H9 (cell line): ENCODE data around the gene POLR3C. TPM values are rescaled to one million over a fixed set of nuclear protein-coding genes. Genes with fewer than 3 reads are reported as not detected.
"Not testable (repeated sequence)": the region's sequence is repeated elsewhere in the genome, so short reads cannot be mapped to it uniquely, and the experiment has no call there.

ENCODE experiments used
- DNase-seq: peaks from one replicate; pipeline ENCODE4 v3.0.0-alpha.2; 2017
- H2AFZ ChIP-seq: one replicate; pipeline ENCODE4 v1.6.1; 2013; ENCODE audit warnings: mild to moderate bottlenecking, low read length, control low read depth, moderate library complexity
- H2AK5ac ChIP-seq: 2 replicates; pipeline ENCODE4 v1.6.1; 2013; ENCODE audit warnings: low read length, control low read depth, mixed read lengths; ENCODE audit not compliant: insufficient read length
- H2BK120ac ChIP-seq: one replicate; pipeline ENCODE4 v1.6.1; 2013; ENCODE audit warnings: low read depth, mild to moderate bottlenecking, low read length, control low read depth, inconsistent platforms; ENCODE audit not compliant: poor library complexity, severe bottlenecking
- H2BK12ac ChIP-seq: 2 replicates; pipeline ENCODE4 v1.6.1; 2013; ENCODE audit warnings: low read length, control low read depth, mixed read lengths, low read depth; ENCODE audit not compliant: insufficient read length
- H2BK15ac ChIP-seq: 2 replicates; pipeline ENCODE4 v1.6.1; 2013; ENCODE audit warnings: low read depth, low read length, control low read depth
- H2BK20ac ChIP-seq: one replicate; pipeline ENCODE4 v1.6.1; 2013; ENCODE audit warnings: low read depth, mild to moderate bottlenecking, low read length, control low read depth, inconsistent platforms; ENCODE audit not compliant: poor library complexity, severe bottlenecking
- H2BK5ac ChIP-seq: 2 replicates; pipeline ENCODE4 v1.6.1; 2013; ENCODE audit warnings: low read length, control low read depth, mixed read lengths; ENCODE audit not compliant: insufficient read length
- H3K14ac ChIP-seq: 2 replicates; pipeline ENCODE4 v1.6.1; 2013; ENCODE audit warnings: low read length, control low read depth; ENCODE audit not compliant: insufficient read depth
- H3K18ac ChIP-seq: 2 replicates; pipeline ENCODE4 v1.6.1; 2013; ENCODE audit warnings: low read depth, mild to moderate bottlenecking, mixed read lengths, low read length, control low read depth; ENCODE audit not compliant: insufficient read length
- H3K23ac ChIP-seq: 2 replicates; pipeline ENCODE4 v1.6.1; 2013; ENCODE audit warnings: low read length, control low read depth, mixed read lengths, low read depth; ENCODE audit not compliant: insufficient read length
- H3K23me2 ChIP-seq: 2 replicates; pipeline ENCODE4 v1.6.1; 2013; ENCODE audit warnings: low read depth, mild to moderate bottlenecking, mixed read lengths, low read length, control low read depth; ENCODE audit not compliant: insufficient read length, poor library complexity, severe bottlenecking
- H3K27ac ChIP-seq: 2 replicates; pipeline ENCODE4 v1.5.1; 2013; ENCODE audit warnings: low read length, control low read depth, mixed read lengths, low read depth; ENCODE audit not compliant: insufficient read length
- H3K27me3 ChIP-seq: 2 replicates; pipeline ENCODE4 v1.6.1; 2013; ENCODE audit warnings: low read length, control low read depth, inconsistent platforms; ENCODE audit not compliant: insufficient read depth
- H3K4ac ChIP-seq: 2 replicates; pipeline ENCODE4 v1.6.1; 2013; ENCODE audit warnings: low read depth, mild to moderate bottlenecking, control low read depth, inconsistent platforms, low read length, moderate library complexity
- H3K4me1 ChIP-seq: 2 replicates; pipeline ENCODE4 v1.6.1; 2013; ENCODE audit warnings: low read length, control low read depth, inconsistent platforms; ENCODE audit not compliant: insufficient read depth
- H3K4me2 ChIP-seq: 2 replicates; pipeline ENCODE4 v1.6.1; 2013; ENCODE audit warnings: low read length, control low read depth, mixed read lengths; ENCODE audit not compliant: insufficient read length, insufficient read depth
- H3K56ac ChIP-seq: 2 replicates; pipeline ENCODE4 v1.6.1; 2013; ENCODE audit warnings: low read depth, mild to moderate bottlenecking, mixed read lengths, low read length, control low read depth; ENCODE audit not compliant: insufficient read length
- H3K79me1 ChIP-seq: 2 replicates; pipeline ENCODE4 v1.6.1; 2013; ENCODE audit warnings: low read depth, mild to moderate bottlenecking, moderate library complexity, low read length, control low read depth, inconsistent platforms; ENCODE audit not compliant: insufficient read depth, poor library complexity, severe bottlenecking
- H3K79me2 ChIP-seq: 2 replicates; pipeline ENCODE4 v1.6.1; 2013; ENCODE audit warnings: low read length, control low read depth, inconsistent platforms; ENCODE audit not compliant: insufficient read depth
- H3K9ac ChIP-seq: 2 replicates; pipeline ENCODE4 v1.6.1; 2013; ENCODE audit warnings: low read length, control low read depth, mixed read lengths; ENCODE audit not compliant: insufficient read length; ENCODE audit errors: extremely low read depth
- H3K9me3 ChIP-seq: one replicate; pipeline ENCODE4 v1.6.1; 2013; ENCODE audit warnings: low read depth, low read length, inconsistent platforms; ENCODE audit not compliant: control insufficient read depth
- H3T11ph ChIP-seq: one replicate; pipeline ENCODE4 v1.6.1; 2013; ENCODE audit warnings: mild to moderate bottlenecking, low read length, control low read depth, inconsistent platforms
- H4K20me1 ChIP-seq: one replicate; pipeline ENCODE4 v1.6.1; 2013; ENCODE audit not compliant: control insufficient read depth, insufficient read length, insufficient read depth
- H4K5ac ChIP-seq: 2 replicates; pipeline ENCODE4 v1.6.1; 2013; ENCODE audit warnings: low read depth, mild to moderate bottlenecking, mixed read lengths, low read length, control low read depth; ENCODE audit not compliant: insufficient read length
- H4K8ac ChIP-seq: replicated peaks from 2 replicates; pipeline ENCODE4 v1.6.1; 2013; ENCODE audit warnings: low read length, control low read depth, mixed read lengths, low read depth; ENCODE audit not compliant: insufficient read length
- H4K91ac ChIP-seq: 2 replicates; pipeline ENCODE4 v1.6.1; 2013; ENCODE audit warnings: low read depth, mild to moderate bottlenecking, moderate library complexity, mixed read lengths, low read length, control low read depth; ENCODE audit not compliant: insufficient read length
- H3K27ac Mint-ChIP-seq, 3 experiments: 2 replicates in 2 of 3; 3 replicates in 1 of 3; pipeline ENCODE4 v1.8.0; 2020 to 2021; ENCODE audit warnings: mixed read lengths in 3 of 3, mild to moderate bottlenecking in 1 of 3, moderate library complexity in 1 of 3
- H3K27me3 Mint-ChIP-seq: 2 replicates; pipeline ENCODE4 v1.8.0; 2021; ENCODE audit warnings: low read depth, mild to moderate bottlenecking, moderate library complexity, mixed read lengths
- H3K36me3 Mint-ChIP-seq, 3 experiments: 2 replicates in 2 of 3; 3 replicates in 1 of 3; pipeline ENCODE4 v1.8.0; 2020 to 2021; ENCODE audit warnings: low read depth in 3 of 3, mixed read lengths in 3 of 3; ENCODE audit not compliant: insufficient read depth in 1 of 3
- H3K4me1 Mint-ChIP-seq, 2 experiments: 2 replicates each; pipeline ENCODE4 v1.8.0; 2020; ENCODE audit warnings: mixed read lengths in 2 of 2
- H3K4me3 Mint-ChIP-seq, 2 experiments: 2 replicates in 1 of 2; 3 replicates in 1 of 2; pipeline ENCODE4 v1.8.0; 2020 to 2021; ENCODE audit warnings: mild to moderate bottlenecking in 2 of 2, mixed read lengths in 2 of 2, moderate library complexity in 1 of 2
- H3K9me3 Mint-ChIP-seq, 2 experiments: 2 replicates in 1 of 2; 3 replicates in 1 of 2; pipeline ENCODE4 v1.8.0; 2020; ENCODE audit warnings: mild to moderate bottlenecking in 2 of 2, mixed read lengths in 2 of 2, moderate library complexity in 1 of 2
- WGBS: extraction: QIAGEN DNeasy Blood & Tissue Kit; methylation state at CpG from one replicate; pipeline ENCODE4 v1.1.7; 2013; ENCODE audit warnings: missing lambda C conversion rate, low lambda C conversion rate, mixed read lengths; ENCODE audit not compliant: insufficient read length; ENCODE audit errors: extremely low coverage; 5-methylcytosine and 5-hydroxymethylcytosine counted together
- total RNA-seq: library from RNA; stranded (reverse); gene quantifications from 2 replicates; pipeline ENCODE4 v1.2.1, GENCODE V29; 2021

Gene POLR3C
- total RNA-seq, 1 experiment from 2014 or later = 37.2 TPM

DNA sequence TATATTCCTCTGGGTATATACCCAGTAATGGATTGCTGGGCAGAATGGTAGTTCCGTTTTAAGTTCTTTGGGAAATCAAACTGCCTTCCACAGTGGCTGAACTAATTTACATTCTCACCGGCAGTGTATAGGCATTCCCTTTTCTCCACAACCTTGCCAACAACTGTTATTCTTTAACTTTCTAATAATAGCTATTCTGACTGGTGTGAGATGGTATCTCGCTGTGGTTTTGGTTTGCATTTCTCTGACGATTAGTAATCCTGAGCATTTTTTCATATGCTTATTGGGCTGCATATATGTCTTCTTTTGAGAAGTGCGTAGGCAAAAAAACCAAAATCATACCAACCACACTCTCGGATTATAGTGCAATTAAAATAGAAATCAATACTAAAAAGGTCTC is 5.9 kb upstream of the POLR3C start:
- H3K4me3 Mint-ChIP-seq, H2BK5ac ChIP-seq, H3K4me1 Mint-ChIP-seq, H4K20me1 ChIP-seq, H2BK120ac ChIP-seq, H3K4ac ChIP-seq, H3K18ac ChIP-seq, H2BK12ac ChIP-seq, H3K27me3 ChIP-seq, H3K56ac ChIP-seq, H3K4me2 ChIP-seq, H4K91ac ChIP-seq, H3K79me2 ChIP-seq, H4K5ac ChIP-seq, H2BK20ac ChIP-seq, H3K14ac ChIP-seq, H3T11ph ChIP-seq, H3K27ac ChIP-seq, H4K8ac ChIP-seq, H3K79me1 ChIP-seq, H3K4me1 ChIP-seq, H3K23ac ChIP-seq, H2BK15ac ChIP-seq, H3K36me3 Mint-ChIP-seq, H3K27me3 Mint-ChIP-seq, H2AK5ac ChIP-seq, DNase-seq, H3K23me2 ChIP-seq, H2AFZ ChIP-seq, H3K9me3 Mint-ChIP-seq, H3K9ac ChIP-seq, H3K27ac Mint-ChIP-seq, H3K9me3 ChIP-seq: not testable (repeated sequence)
- no CpG with 5 or more reads among the region's 6 CpGs for WGBS

DNA sequence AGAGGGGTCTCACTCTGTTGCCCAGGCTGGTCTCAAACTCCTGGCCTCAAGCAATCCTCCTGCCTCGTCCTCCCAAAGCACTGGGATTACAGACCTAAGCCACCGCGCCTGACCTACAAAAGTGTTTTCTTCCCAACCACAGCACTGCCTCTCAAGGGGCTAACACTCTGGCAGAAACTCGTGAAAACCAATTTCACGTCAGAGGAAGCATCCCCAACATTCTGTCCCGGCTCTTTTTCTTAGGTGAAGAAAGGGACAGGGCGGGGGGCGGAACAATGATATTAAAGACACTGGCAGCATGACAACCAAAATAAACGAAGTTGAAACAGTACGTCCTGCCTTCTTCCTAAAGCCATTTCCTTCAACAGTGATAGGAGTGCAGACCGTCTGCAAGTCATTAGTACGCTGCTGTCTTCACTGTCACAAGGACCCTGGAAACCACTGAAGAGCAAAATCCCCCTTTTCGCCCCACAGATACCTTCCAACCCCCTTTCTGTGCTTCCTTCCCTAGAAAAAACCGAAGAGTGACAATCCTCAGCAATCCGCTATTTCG is 1.1 kb upstream of the POLR3C start:
- WGBS = no CpG with 5 or more reads among the region's 16 CpGs
- not testable (repeated sequence) for H3K9me3 Mint-ChIP-seq, H2BK5ac ChIP-seq

More for the DNA sequence above, 1.1 kb upstream of the POLR3C start:
- not testable (repeated sequence) for H3K4me2 ChIP-seq, H2AK5ac ChIP-seq, H2BK20ac ChIP-seq, H3T11ph ChIP-seq, H3K23me2 ChIP-seq, H3K4me1 ChIP-seq, H3K9ac ChIP-seq, H2BK12ac ChIP-seq, H3K4me1 Mint-ChIP-seq, H3K27ac Mint-ChIP-seq, H3K4me3 Mint-ChIP-seq, H2BK120ac ChIP-seq, H2BK15ac ChIP-seq, H4K8ac ChIP-seq, DNase-seq, H3K27ac ChIP-seq, H3K27me3 ChIP-seq, H3K14ac ChIP-seq, H3K18ac ChIP-seq, H3K4ac ChIP-seq, H4K5ac ChIP-seq, H3K79me1 ChIP-seq, H3K56ac ChIP-seq, H4K91ac ChIP-seq, H3K27me3 Mint-ChIP-seq, H4K20me1 ChIP-seq, H3K9me3 ChIP-seq, H3K79me2 ChIP-seq, H3K23ac ChIP-seq, H2AFZ ChIP-seq
- H3K36me3 Mint-ChIP-seq = peaks cover 14 to 25% (median 23%) of the 10 kb centered on the region in 3 experiments
